Lung (tissue), 12 donors: ENCODE results near the gene CSRP2. TPM values are rescaled to one million over a fixed set of nuclear protein-coding genes. Genes with fewer than 3 reads are reported as not detected.

Source experiments
- ATAC-seq: fragments of 200-7000 bp; cut with Tn5 transposase; one replicate; pipeline ENCODE4 v1.9.1; 2020; ENCODE audit warnings: moderate number of reproducible peaks; ENCODE audit not compliant: insufficient read depth, low FRiP score
- DNase-seq, 3 donors: peaks; one replicate each; pipeline ENCODE4 v3.0.0-alpha.2; 2013 to 2017
- H3K27ac ChIP-seq, 2 donors: one replicate each; pipeline ENCODE4 v1.5.1; 2013; ENCODE audit warnings: mild to moderate bottlenecking in 2 of 2, moderate library complexity in 2 of 2, control low read depth in 1 of 2, inconsistent platforms in 1 of 2, low read depth in 1 of 2, low read length in 1 of 2
- H3K27me3 ChIP-seq, 3 donors: one replicate each; pipeline ENCODE4 v1.5.1; 2013; ENCODE audit warnings: low read length in 2 of 3; ENCODE audit not compliant: control insufficient read depth in 3 of 3, insufficient read depth in 3 of 3
- H3K36me3 ChIP-seq, 4 donors: one replicate each; pipeline ENCODE4 v1.5.1; 2013; ENCODE audit warnings: low read length in 4 of 4, mild to moderate bottlenecking in 1 of 4, moderate library complexity in 1 of 4; ENCODE audit not compliant: control insufficient read depth in 4 of 4, insufficient read depth in 4 of 4
- H3K4me1 ChIP-seq, 5 donors: one replicate each; pipeline ENCODE4 v1.5.1; 2013; ENCODE audit warnings: low read length in 5 of 5, mild to moderate bottlenecking in 2 of 5, moderate library complexity in 1 of 5; ENCODE audit not compliant: control insufficient read depth in 5 of 5, insufficient read depth in 5 of 5
- H3K4me3 ChIP-seq: one replicate; pipeline ENCODE4 v1.5.1; 2013; ENCODE audit warnings: mild to moderate bottlenecking, control low read depth, moderate library complexity
- H3K9ac ChIP-seq, 2 donors: one replicate each; pipeline ENCODE4 v1.5.1; 2013; ENCODE audit warnings: low read length in 2 of 2, control low read depth in 1 of 2; ENCODE audit not compliant: insufficient read depth in 1 of 2
- H3K9me3 ChIP-seq, 4 donors: one replicate each; pipeline ENCODE4 v1.5.1; 2013; ENCODE audit warnings: low read length in 3 of 4, mild to moderate bottlenecking in 1 of 4, moderate library complexity in 1 of 4; ENCODE audit not compliant: control insufficient read depth in 4 of 4, insufficient read depth in 3 of 4
- WGBS, 2 donors: extraction: QIAGEN DNeasy Blood & Tissue Kit; methylation state at CpG; one replicate each; pipeline ENCODE4 v1.1.7; 2013; 5-methylcytosine and 5-hydroxymethylcytosine counted together
- polyA plus RNA-seq, 2 donors: library from polyadenylated mRNA; stranded (reverse); fragments of 200-250 nt; gene quantifications; one replicate each; pipeline ENCODE4 v1.2.1, GENCODE V29; 2013
- total RNA-seq, 2 donors: library from RNA; depleted of rRNA in 1 of 2; stranded (reverse); fragments of >200 nt in 1 of 2; gene quantifications; one replicate each; pipeline ENCODE4 v1.2.1, GENCODE V29; 2014 to 2021
- TF ChIP-seq, protein P1 (sequence below): IDR thresholded peaks from 2 replicates; pipeline ENCODE4 v1.5.1; 2012; ENCODE audit warnings: mild to moderate bottlenecking; ENCODE audit errors: control extremely low read depth, extremely low read depth
- donor health status: control.
- donor health status: control.
- donor health status: Bipolar disorder and iron deficiency.
- donor health status: healthy.
- donor health status: DM: yes; HTN: yes; CAD: no.

Gene CSRP2
- total and polyA plus RNA-seq, 4 donors = 13.5 to 21.9 (median 15.8) TPM

GRCh38 chr12:76891609-76892008 lies 12.8 kb upstream of the CSRP2 start:
- no peaks in the 10 kb centered on the region for H3K36me3 ChIP-seq
- no peaks in the 10 kb centered on the region for H3K4me1 ChIP-seq
- H3K9ac ChIP-seq = no peak overlapping the region
- DNase-seq = no peak
- 89 to 92% methylated on average over 3 of the region's 3 CpGs for WGBS, 2 donors
- no peaks in the 10 kb centered on the region for H3K27me3 ChIP-seq
- peaks cover 0 to 4% (median 2%) of the 10 kb centered on the region in 4 donors for H3K9me3 ChIP-seq
- no peak for ATAC-seq
- H3K4me3 ChIP-seq = no peak overlapping the region
- no peak overlapping the region for H3K27ac ChIP-seq
- TF ChIP-seq, protein P1, sequence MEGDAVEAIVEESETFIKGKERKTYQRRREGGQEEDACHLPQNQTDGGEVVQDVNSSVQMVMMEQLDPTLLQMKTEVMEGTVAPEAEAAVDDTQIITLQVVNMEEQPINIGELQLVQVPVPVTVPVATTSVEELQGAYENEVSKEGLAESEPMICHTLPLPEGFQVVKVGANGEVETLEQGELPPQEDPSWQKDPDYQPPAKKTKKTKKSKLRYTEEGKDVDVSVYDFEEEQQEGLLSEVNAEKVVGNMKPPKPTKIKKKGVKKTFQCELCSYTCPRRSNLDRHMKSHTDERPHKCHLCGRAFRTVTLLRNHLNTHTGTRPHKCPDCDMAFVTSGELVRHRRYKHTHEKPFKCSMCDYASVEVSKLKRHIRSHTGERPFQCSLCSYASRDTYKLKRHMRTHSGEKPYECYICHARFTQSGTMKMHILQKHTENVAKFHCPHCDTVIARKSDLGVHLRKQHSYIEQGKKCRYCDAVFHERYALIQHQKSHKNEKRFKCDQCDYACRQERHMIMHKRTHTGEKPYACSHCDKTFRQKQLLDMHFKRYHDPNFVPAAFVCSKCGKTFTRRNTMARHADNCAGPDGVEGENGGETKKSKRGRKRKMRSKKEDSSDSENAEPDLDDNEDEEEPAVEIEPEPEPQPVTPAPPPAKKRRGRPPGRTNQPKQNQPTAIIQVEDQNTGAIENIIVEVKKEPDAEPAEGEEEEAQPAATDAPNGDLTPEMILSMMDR = no peak

DNA sequence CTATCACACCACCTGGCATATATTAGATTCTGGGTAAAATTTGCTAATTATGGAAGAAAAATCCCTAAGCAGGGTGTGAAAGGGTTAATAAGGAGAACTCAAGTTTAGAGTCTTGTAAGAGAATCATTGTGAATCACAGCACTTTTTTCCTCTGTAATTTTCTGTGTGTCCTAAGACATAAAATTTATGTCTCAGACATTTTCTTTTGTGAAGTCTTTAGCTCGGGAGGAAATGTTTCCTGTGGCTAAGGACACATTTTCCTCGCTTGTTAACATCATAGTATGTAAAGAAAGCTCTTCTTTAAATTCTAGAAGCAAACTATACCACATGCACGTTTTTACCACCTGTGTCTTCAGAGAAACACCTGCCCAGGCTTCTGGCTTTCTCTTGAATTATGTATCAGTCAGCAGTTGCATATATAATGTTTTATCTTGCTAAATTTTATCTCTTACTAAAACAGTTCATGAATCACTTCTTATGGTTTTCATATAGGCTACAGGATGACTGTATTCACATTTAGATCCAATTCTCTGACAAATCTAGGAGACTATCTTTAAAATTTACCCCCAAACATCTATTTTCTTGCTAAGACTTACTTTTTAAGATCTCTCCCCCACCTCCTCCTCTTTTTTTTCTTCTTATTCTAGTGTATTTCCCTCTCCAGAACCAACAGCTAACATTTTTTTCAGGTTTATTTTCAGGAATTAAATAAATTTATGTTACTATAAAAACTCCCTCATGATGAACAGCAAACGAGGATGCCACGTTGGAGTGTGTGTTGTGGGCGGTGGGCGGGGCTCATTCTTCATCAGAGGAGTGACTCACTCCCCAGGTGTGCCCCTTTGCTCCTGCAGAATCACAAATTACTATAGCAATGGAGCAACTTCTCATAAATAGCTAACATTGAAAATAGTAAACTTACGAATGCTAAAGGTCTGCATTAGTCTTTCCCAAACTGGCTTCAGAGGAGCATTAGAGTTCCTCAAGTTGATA lies 11.6 kb upstream of the CSRP2 start:
- no peak overlapping the region for H3K4me3 ChIP-seq
- WGBS, 2 donors = 56 to 66% methylated on average over 8 of the region's 8 CpGs
- TF ChIP-seq, protein P1 = no peak
- H3K27ac ChIP-seq = no peak overlapping the region
- no peak overlapping the region for H3K9ac ChIP-seq
- no peaks in the 10 kb centered on the region for H3K27me3 ChIP-seq
- DNase-seq (no peak), ATAC-seq (no peak)
- peaks cover 0 to 4% (median 0%) of the 10 kb centered on the region in 4 donors for H3K9me3 ChIP-seq
- H3K36me3 ChIP-seq = no peaks in the 10 kb centered on the region
- H3K4me1 ChIP-seq = no peaks in the 10 kb centered on the region

- 95 to 96% methylated on average over 1 of the region's 1 CpG for WGBS, 2 donors
- Histone ChIP-seq H3K27ac (no peak overlapping the region), H3K4me1 (no peaks in the 10 kb centered on the region), H3K9ac (no peak overlapping the region), H3K4me3 (no peak overlapping the region), H3K27me3 (no peaks in the 10 kb centered on the region), H3K36me3 (no peaks in the 10 kb centered on the region), H3K9me3 (peaks cover 0 to 2% (median 0%) of the 10 kb centered on the region in 4 donors)
- TF ChIP-seq, protein P1 = no peak
- no peak for ATAC-seq
- DNase-seq = no peak
Measured at GRCh38 chr12:76888775-76889174, 10.0 kb upstream of the CSRP2 start.
